HCT116 (cell line): ENCODE results near the gene MTF2. TPM values are rescaled to one million over a fixed set of nuclear protein-coding genes. Genes with fewer than 3 reads are reported as not detected.

Experiments used
- ATAC-seq: fragments of 200-7000 bp; cut with Tn5 transposase; 2 replicates; pipeline ENCODE4 v1.9.1; 2020; ENCODE audit warnings: mild to moderate bottlenecking, moderate library complexity
- BruUV-seq: library from RNA; stranded (reverse); fragments of 400-500 nt; replicated peaks from 2 replicates; lab custom pipeline; 2021; lab: Mats Ljungman, UMichigan
- CTCF ChIA-PET: fragments of 300-600 bp; sonication (Branson Sonifier 250); formaldehyde crosslinking; loops from one replicate; lab custom pipeline; 2021; ENCODE audit warnings: antibody characterized with exemption; lab: Charles Lee
- POLR2A ChIA-PET: fragments of 300-600, 350-600 bp; sonication (Branson Sonifier 250); formaldehyde crosslinking; loops from one replicate; lab custom pipeline; 2021; ENCODE audit warnings: antibody characterized with exemption; lab: Charles Lee
- RAD21 ChIA-PET, 2 experiments: fragments of 300-600 bp; sonication (Branson Sonifier 250); formaldehyde crosslinking; loops; one replicate each; lab custom pipeline; 2023; ENCODE audit warnings: low total read pairs in 2 of 2; ENCODE audit not compliant: uncharacterized antibody in 2 of 2, unreplicated experiment in 2 of 2, low non-redundant PET in 1 of 2; lab: Charles Lee
- DNase-seq: peaks from one replicate; pipeline ENCODE4 v3.0.0-alpha.2; 2010; ENCODE audit warnings: low read depth, low spot score
- H2AFZ ChIP-seq: fragments of 200-600 bp; shearing (Covaris generic), sonication (generic); 2 replicates; pipeline ENCODE4 v1.6.1; 2017; ENCODE audit warnings: low read depth, mixed run types, mixed read lengths, antibody characterized with exemption, low read length; ENCODE audit not compliant: poor library complexity, severe bottlenecking
- H3K27ac ChIP-seq: 2 replicates; pipeline ENCODE4 v1.5.1; 2012; ENCODE audit warnings: low read depth, low read length
- H3K27me3 ChIP-seq: fragments of 200-600 bp; sonication (generic); 2 replicates; pipeline ENCODE4 v1.6.1; 2016; ENCODE audit warnings: mixed run types, low read length, mixed read lengths; ENCODE audit not compliant: insufficient read depth
- H3K36me3 ChIP-seq, 2 experiments: fragments of 200-500 bp in 1 of 2; fragments of 200-600 bp in 1 of 2; sonication (Bioruptor generic) in 1 of 2; sonication (generic) in 1 of 2; 2 replicates each; pipeline versions ENCODE4 v1.5.1 to v1.6.1; 2014 to 2016; ENCODE audit warnings: low read length in 2 of 2, inconsistent platforms in 1 of 2, mixed read lengths in 1 of 2, mixed run types in 1 of 2; ENCODE audit not compliant: insufficient read depth in 2 of 2, control insufficient read depth in 1 of 2
- H3K4me1 ChIP-seq, 2 experiments: fragments of 200-600 bp in 1 of 2; sonication (generic) in 1 of 2; 2 replicates each; pipeline versions ENCODE4 v1.5.1 to v1.6.1; 2012 to 2017; ENCODE audit warnings: low read length in 2 of 2, inconsistent platforms in 1 of 2, mild to moderate bottlenecking in 1 of 2, mixed read lengths in 1 of 2, mixed run types in 1 of 2, moderate library complexity in 1 of 2; ENCODE audit not compliant: insufficient read depth in 2 of 2, control insufficient read depth in 1 of 2
- H3K4me2 ChIP-seq: fragments of 200-600 bp; sonication (generic); 2 replicates; pipeline ENCODE4 v1.6.1; 2017; ENCODE audit warnings: mixed run types, low read length, mixed read lengths
- H3K4me3 ChIP-seq, 2 experiments: fragments of 200-600 bp in 1 of 2; sonication (generic) in 1 of 2; replicated peaks in 1 of 2; 2 replicates each; pipeline ENCODE4 v1.5.1; 2011 to 2016; ENCODE audit warnings: low read length in 2 of 2, control low read depth in 1 of 2, low read depth in 1 of 2, mild to moderate bottlenecking in 1 of 2, mixed read lengths in 1 of 2, mixed run types in 1 of 2
- H3K79me2 ChIP-seq: fragments of 200-600 bp; sonication (generic); 2 replicates; pipeline ENCODE4 v1.6.1; 2017; ENCODE audit warnings: mild to moderate bottlenecking, mixed run types, low read length, moderate library complexity, mixed read lengths; ENCODE audit not compliant: insufficient read depth
- H3K9ac ChIP-seq: fragments of 200-600 bp; sonication (generic); 2 replicates; pipeline ENCODE4 v1.6.1; 2016; ENCODE audit warnings: low read length, mixed read lengths
- H3K9me2 ChIP-seq: fragments of 200-600 bp; sonication (generic), shearing (Covaris generic); 2 replicates; pipeline ENCODE4 v1.6.1; 2017; ENCODE audit warnings: mixed run types, mild to moderate bottlenecking, moderate library complexity; ENCODE audit not compliant: insufficient read depth
- H3K9me3 ChIP-seq, 2 experiments: fragments of 200-500 bp in 1 of 2; fragments of 200-600 bp in 1 of 2; sonication (Bioruptor generic) in 1 of 2; sonication (generic) in 1 of 2; 2 replicates each; pipeline ENCODE4 v1.6.1; 2014 to 2017; ENCODE audit warnings: low read length in 2 of 2, mixed read lengths in 2 of 2, inconsistent platforms in 1 of 2, low read depth in 1 of 2, mild to moderate bottlenecking in 1 of 2, mixed run types in 1 of 2, moderate library complexity in 1 of 2; ENCODE audit not compliant: control insufficient read depth in 1 of 2, insufficient read depth in 1 of 2
- H4K20me1 ChIP-seq: fragments of 200-600 bp; sonication (generic), shearing (Covaris generic); 2 replicates; pipeline ENCODE4 v1.6.1; 2017; ENCODE audit warnings: mixed run types, mild to moderate bottlenecking, moderate library complexity; ENCODE audit not compliant: insufficient read depth
- ATF3 ChIP-seq: IDR thresholded peaks from 2 replicates; pipeline ENCODE4 v1.6.1; 2012
- ELF1 ChIP-seq: IDR thresholded peaks from 2 replicates; pipeline ENCODE4 v1.6.1; 2012; ENCODE audit warnings: low read depth, borderline replicate concordance
- EZH2 ChIP-seq: fragments of 200-600 bp; sonication (generic); IDR thresholded peaks from 2 replicates; pipeline ENCODE4 v1.6.1; 2017; ENCODE audit warnings: antibody characterized with exemption, mixed run types
- FOSL1 ChIP-seq: IDR thresholded peaks from 2 replicates; pipeline ENCODE4 v1.6.1; 2012; ENCODE audit warnings: low read depth
- JUND ChIP-seq: IDR thresholded peaks from 2 replicates; pipeline ENCODE4 v1.6.1; 2012
- MAX ChIP-seq: IDR thresholded peaks from 2 replicates; pipeline ENCODE4 v1.6.1; 2012
- POLR2A ChIP-seq: IDR thresholded peaks from 2 replicates; pipeline ENCODE4 v1.7.0; 2011; ENCODE audit warnings: borderline replicate concordance; ENCODE audit not compliant: insufficient read depth, insufficient read length; ENCODE audit errors: extremely low read depth
- REST ChIP-seq: IDR thresholded peaks from 2 replicates; pipeline ENCODE4 v1.6.1; 2012; ENCODE audit warnings: low read depth
- SRF ChIP-seq: IDR thresholded peaks from 2 replicates; pipeline ENCODE4 v1.6.1; 2012; ENCODE audit warnings: low read depth
- YY1 ChIP-seq: IDR thresholded peaks from 2 replicates; pipeline ENCODE4 v1.6.1; 2011; ENCODE audit warnings: low read length, low read depth, moderate library complexity, mild to moderate bottlenecking; ENCODE audit not compliant: insufficient replicate concordance; ENCODE audit errors: extremely low read depth
- ZNF274 ChIP-seq: fragments of 200-500 bp; sonication (Bioruptor generic); IDR thresholded peaks from 2 replicates; pipeline ENCODE4 v1.6.1; 2014; ENCODE audit warnings: mild to moderate bottlenecking, low read depth, low read length, inconsistent platforms
- intact Hi-C: fragments of 100-400 bp; cut with micrococcal nuclease; formaldehyde crosslinking; loops from 2 replicates; pipeline ENCODE4 v1.10.0; 2022
- total RNA-seq: library from RNA; stranded (reverse); gene quantifications from one replicate; pipeline ENCODE4 v1.2.1, GENCODE V29; 2021; ENCODE audit not compliant: unreplicated experiment

Gene MTF2
- total RNA-seq, 1 experiment from 2014 or later = 45.5 TPM

- no peak for TF ChIP-seq REST
- TF ChIP-seq, all 23 proteins: peak for 0
Observed at GRCh38 chr1:93143769-93144168, 64.7 kb downstream of the MTF2 start (continued).

GRCh38 chr1:93148001-93148400 lies 68.9 kb downstream of the MTF2 start:
- Histone ChIP-seq H3K9ac (no peak overlapping the region), H4K20me1 (no peaks in the 10 kb centered on the region), H3K4me3 (no peak overlapping the region), H3K27ac (no peak overlapping the region), H3K4me2 (no peak overlapping the region), H3K36me3 (peaks cover 0 to 6% of the 10 kb centered on the region in 2 experiments; a peak in 2 of 4 replicates), H2AFZ (no peak overlapping the region), H3K79me2 (no peaks in the 10 kb centered on the region; the same call in 1 of the 2 replicates), H3K9me2 (no peaks in the 10 kb centered on the region), H3K9me3 (no peaks in the 10 kb centered on the region), H3K4me1 (no peaks in the 10 kb centered on the region), H3K27me3 (no peaks in the 10 kb centered on the region)
- DNase-seq (no peak), ATAC-seq (no peak)
- no peak for TF ChIP-seq MAX
- ChIA-PET RAD21 (no interaction called here), CTCF (no interaction called here), POLR2A (no interaction called here)
- intact Hi-C loops = no loop called here
- no TSS peak for BruUV-seq

GRCh38 chr1:93150729-93151128 lies 71.6 kb downstream of the MTF2 start:
- H3K4me1 ChIP-seq = peaks cover 0 to 8% of the 10 kb centered on the region in 2 experiments; a peak in 2 of 4 replicates
- ChIA-PET CTCF (no interaction called here), POLR2A (no interaction called here), RAD21 (no interaction called here)
- H3K36me3 ChIP-seq = peaks cover 2 to 18% of the 10 kb centered on the region in 2 experiments; a peak in 3 of 4 replicates
- no peak overlapping the region for H3K9ac ChIP-seq
- BruUV-seq = no TSS peak
- intact Hi-C loops = no loop called here
- no peak overlapping the region for H3K4me2 ChIP-seq
- TF ChIP-seq SRF (no peak), YY1 (no peak), FOSL1 (no peak), ZNF274 (no peak), POLR2A (no peak), ELF1 (no peak), ATF3 (no peak), JUND (no peak), EZH2 (no peak)
- H2AFZ ChIP-seq = no peak overlapping the region
- no peaks in the 10 kb centered on the region for H3K9me3 ChIP-seq
- H4K20me1 ChIP-seq = no peaks in the 10 kb centered on the region
- H3K79me2 ChIP-seq = no peaks in the 10 kb centered on the region; the same call in 1 of the 2 replicates
- ATAC-seq (no peak), DNase-seq (no peak)
- no peaks in the 10 kb centered on the region for H3K27me3 ChIP-seq
- H3K9me2 ChIP-seq = no peaks in the 10 kb centered on the region
- H3K27ac ChIP-seq = no peak overlapping the region
- no peak overlapping the region for H3K4me3 ChIP-seq
